RWPE1 (cell line): ENCODE results near the gene PKHD1.

Experiments
- CTCF ChIA-PET: fragments of 350-600 bp; sonication (Branson Sonifier 250); formaldehyde crosslinking; extraction: SDS; loops from one replicate; lab custom pipeline; 2021; lab: Yijun Ruan, JAX
- POLR2A ChIA-PET: fragments of 400-600 bp; formaldehyde crosslinking; extraction: SDS; loops from one replicate; lab custom pipeline; 2020; ENCODE audit warnings: antibody characterized with exemption; ENCODE audit not compliant: low non-redundant PET; lab: Yijun Ruan, JAX
- DNase-seq: peaks from one replicate; pipeline ENCODE4 v3.0.0; 2012; ENCODE audit warnings: low spot score
- H3K27ac ChIP-seq: fragments of 450-650 bp; 2 replicates; pipeline ENCODE4 v1.5.1; 2017
- CTCF ChIP-seq: fragments of 450-650 bp; conservative IDR thresholded peaks from 2 replicates; pipeline ENCODE4 v1.5.1; 2017; ENCODE audit warnings: low read depth, mild to moderate bottlenecking

PKHD1 gene

GRCh38 chr6:51830666-51831065 lies 256.7 kb downstream of the PKHD1 start:
- DNase-seq, result no peak
- no peak overlapping the region for H3K27ac ChIP-seq
- CTCF ChIA-PET, result no interaction called here
- no peak for TF ChIP-seq CTCF
- POLR2A ChIA-PET, result no interaction called here

- CTCF ChIA-PET, result no interaction called here
- no peak for TF ChIP-seq CTCF
- POLR2A ChIA-PET, result no interaction called here
- DNase-seq, result no peak
- no peak overlapping the region for H3K27ac ChIP-seq
Observed at GRCh38 chr6:51827580-51827979, 259.8 kb downstream of the PKHD1 start.

DNA sequence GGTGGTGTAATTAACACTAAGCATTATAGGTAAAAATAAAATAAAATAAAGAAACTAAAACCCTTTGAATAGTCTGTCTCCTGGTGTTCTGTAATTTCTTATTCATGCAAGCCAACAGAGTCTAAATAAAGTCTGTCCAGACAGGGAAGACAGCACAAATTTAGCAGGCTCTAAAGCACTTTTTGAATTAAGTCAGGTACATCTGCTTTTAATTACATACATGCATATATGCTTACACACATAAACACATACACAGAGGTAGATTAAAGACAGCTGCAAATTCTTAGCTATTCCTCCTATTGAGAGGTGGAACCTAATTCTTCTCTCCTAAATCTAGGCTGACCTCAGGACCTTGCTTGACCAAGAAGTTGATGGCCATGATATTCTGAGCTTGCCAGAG lies 262.5 kb downstream of the PKHD1 start:
- TF ChIP-seq CTCF, result no peak
- CTCF ChIA-PET, result no interaction called here
- no peak overlapping the region for H3K27ac ChIP-seq
- DNase-seq, result no peak
- POLR2A ChIA-PET, result no interaction called here

DNA sequence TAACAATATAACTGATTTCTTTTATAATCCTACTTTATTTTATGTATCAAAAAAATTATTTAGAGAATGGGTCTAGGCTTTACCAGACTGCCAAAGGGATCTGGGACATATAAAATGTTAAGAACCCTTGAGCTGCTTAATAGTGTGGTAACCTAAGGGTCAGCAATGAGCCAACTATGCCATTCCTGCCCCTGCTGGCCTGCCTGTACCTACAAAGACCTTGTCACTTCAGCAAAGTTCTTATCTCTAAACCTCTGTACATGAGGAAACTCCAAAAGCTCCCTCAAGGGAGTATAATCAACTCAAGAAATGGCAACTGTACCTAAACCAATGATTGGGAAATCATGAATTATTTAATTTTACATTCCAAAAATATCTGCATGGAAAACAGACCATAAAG lies 266.9 kb downstream of the PKHD1 start:
- CTCF ChIA-PET, result interaction anchor here (1.0 kb wide), 1 partner anchor 34 kb away, joined by 4 read pairs; no protein-coding TSS in a partner anchor
- POLR2A ChIA-PET, result no interaction called here
- DNase-seq, result no peak
- no peak for TF ChIP-seq CTCF
- H3K27ac ChIP-seq, result no peak overlapping the region

- ChIA-PET POLR2A (no interaction called here), CTCF (interaction anchor here (0.8 kb wide), 1 partner anchor 20 kb away, joined by 5 read pairs; no protein-coding TSS in a partner anchor)
- TF ChIP-seq CTCF, result no peak
- DNase-seq, result no peak
- no peak overlapping the region for H3K27ac ChIP-seq
Observed at GRCh38 chr6:51818520-51819022, 268.8 kb downstream of the PKHD1 start.

DNA sequence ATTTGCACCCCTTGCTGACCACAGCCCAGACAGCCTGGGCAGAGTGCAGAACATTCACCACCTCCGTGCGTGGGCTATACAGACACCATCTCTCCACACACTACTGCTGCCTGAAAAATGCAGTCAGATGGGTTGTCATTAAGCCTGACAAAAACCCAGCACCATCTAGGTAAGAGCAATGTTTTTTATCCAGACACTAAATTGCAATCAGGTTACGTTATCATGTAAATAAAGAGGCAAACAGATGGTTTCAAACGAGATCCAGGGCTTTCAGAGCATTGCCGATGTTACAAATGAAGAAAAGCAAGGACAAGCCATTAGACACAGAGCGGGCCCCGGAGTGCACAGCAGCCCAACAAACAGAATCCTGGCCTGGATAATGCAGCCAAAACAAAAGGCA lies 269.6 kb downstream of the PKHD1 start:
- ChIA-PET CTCF (interaction anchor here (0.6 to 0.8 kb wide), 2 partner anchors 9 to 19 kb away, joined by 5 read pairs; no protein-coding TSS in a partner anchor), POLR2A (no interaction called here)
- TF ChIP-seq CTCF, result no peak
- no peak for DNase-seq
- no peak overlapping the region for H3K27ac ChIP-seq
